K562 (cell line): ENCODE measurements around the gene AHCYL2. TPM values are rescaled to one million over a fixed set of nuclear protein-coding genes. Genes with fewer than 3 reads are reported as not detected.

ENCODE experiments used
- ATAC-seq: fragments of 200-7000 bp; cut with Tn5 transposase; 3 replicates; pipeline ENCODE4 v1.9.1; 2020; ENCODE audit warnings: moderate library complexity
- BruUV-seq: library from RNA; stranded (reverse); fragments of 400-500 nt; replicated peaks from 2 replicates; lab custom pipeline; 2021; lab: Mats Ljungman, UMichigan
- CTCF ChIA-PET: fragments of 300-600 bp; formaldehyde crosslinking; extraction: SDS; loops from one replicate; lab custom pipeline; 2021; ENCODE audit warnings: low intra/inter-chr PET ratio; lab: Yijun Ruan, JAX
- POLR2A ChIA-PET: fragments of 300-600, 350-650 bp; sonication (Branson Sonifier 250); formaldehyde crosslinking; extraction: SDS; loops from one replicate; lab custom pipeline; 2021; ENCODE audit warnings: antibody characterized with exemption, inconsistent platforms; lab: Yijun Ruan, JAX
- DNase-seq, 4 experiments: peaks; one replicate each; pipeline versions ENCODE4 v3.0.0 to v3.0.0-alpha.2; 2011 to 2018; ENCODE audit warnings: low spot score in 3 of 4, mixed read lengths in 3 of 4; ENCODE audit errors: extremely low read depth in 1 of 4
- FAIRE-seq: peaks from 2 replicates; lab custom pipeline; 2011; peaks lifted over from hg19 to GRCh38; lab: Jason Lieb, UNC
- H2AFZ ChIP-seq: 2 replicates; pipeline ENCODE4 v1.6.0; 2011; ENCODE audit warnings: low read depth, low read length, control low read depth, inconsistent platforms
- H3K27ac ChIP-seq: fragments of 200-600 bp; 3 replicates; pipeline ENCODE4 v1.8.0; 2011; ENCODE audit warnings: low read depth, mild to moderate bottlenecking, control low read depth, inconsistent platforms, low read length, moderate library complexity, mixed read lengths; ENCODE audit errors: extremely low read depth
- H3K27me3 ChIP-seq, 2 experiments: fragments of 300-600 bp in 1 of 2; 2 replicates in 1 of 2; 3 replicates in 1 of 2; pipeline versions ENCODE4 v1.6.0 to v1.8.0; 2011; ENCODE audit warnings: inconsistent platforms in 2 of 2, low read length in 2 of 2, mild to moderate bottlenecking in 1 of 2, mixed read lengths in 1 of 2, moderate library complexity in 1 of 2; ENCODE audit not compliant: control insufficient read depth in 2 of 2, insufficient read depth in 2 of 2
- H3K36me3 ChIP-seq: fragments of 300-600 bp; 3 replicates; pipeline ENCODE4 v1.8.0; 2011; ENCODE audit warnings: mild to moderate bottlenecking, low read length, inconsistent platforms; ENCODE audit not compliant: control insufficient read depth, insufficient read depth
- H3K4me1 ChIP-seq, 2 experiments: fragments of 200-600 bp in 1 of 2; replicated peaks in 1 of 2; 2 replicates in 1 of 2; 3 replicates in 1 of 2; pipeline versions ENCODE4 v1.5.1 to v1.8.0; 2011; ENCODE audit warnings: inconsistent platforms in 2 of 2, low read length in 2 of 2, mild to moderate bottlenecking in 1 of 2, mixed read lengths in 1 of 2, moderate library complexity in 1 of 2; ENCODE audit not compliant: control insufficient read depth in 2 of 2, insufficient read depth in 2 of 2
- H3K4me2 ChIP-seq: 2 replicates; pipeline ENCODE4 v1.6.1; 2011; ENCODE audit warnings: low read length, control low read depth, inconsistent platforms, mixed read lengths; ENCODE audit not compliant: insufficient read depth
- H3K4me3 ChIP-seq: fragments of 200-600 bp; sonication (generic), shearing (Covaris generic); 2 replicates; pipeline ENCODE4 v1.5.1; 2016; ENCODE audit warnings: control low read depth, inconsistent platforms
- H3K79me2 ChIP-seq: fragments of 200-600 bp; 3 replicates; pipeline ENCODE4 v1.8.0; 2011; ENCODE audit warnings: low read length, inconsistent platforms; ENCODE audit not compliant: control insufficient read depth, insufficient read depth
- H3K9ac ChIP-seq, 2 experiments: 2 replicates each; pipeline versions ENCODE4 v1.6.0 to v1.6.1; 2011; ENCODE audit warnings: low read depth in 2 of 2, low read length in 2 of 2, control low read depth in 1 of 2, inconsistent platforms in 1 of 2, mild to moderate bottlenecking in 1 of 2, mixed read lengths in 1 of 2; ENCODE audit not compliant: insufficient read depth in 1 of 2
- H3K9me1 ChIP-seq: one replicate; pipeline ENCODE4 v1.6.0; 2011; ENCODE audit warnings: inconsistent platforms, mild to moderate bottlenecking, low read length, moderate library complexity; ENCODE audit not compliant: control insufficient read depth, insufficient read depth
- H3K9me3 ChIP-seq: replicated peaks from 2 replicates; pipeline ENCODE4 v1.5.1; 2011; ENCODE audit warnings: low read depth, low read length, inconsistent platforms; ENCODE audit not compliant: control insufficient read depth, insufficient read depth
- H4K20me1 ChIP-seq: replicated peaks from 2 replicates; pipeline ENCODE4 v1.6.1; 2011; ENCODE audit warnings: low read length, inconsistent platforms, mixed read lengths; ENCODE audit not compliant: control insufficient read depth, insufficient read depth
- CBX3 ChIP-seq, 2 experiments: IDR thresholded peaks; 1 replicate in 1 of 2; 2 replicates in 1 of 2; pipeline ENCODE4 v1.6.1; 2012; ENCODE audit warnings: inconsistent platforms in 2 of 2, low read length in 2 of 2, borderline replicate concordance in 1 of 2, control low read depth in 1 of 2
- MBD1 ChIP-seq: fragments of 250-450 bp; sonication (Bioruptor Pico); IDR thresholded peaks from 2 replicates; pipeline ENCODE4 v1.8.0; 2022; ENCODE audit warnings: inconsistent platforms
- ZNF124 ChIP-seq: sonication (generic); formaldehyde crosslinking; IDR thresholded peaks from 2 replicates; pipeline ENCODE4 v1.8.1; 2022; ENCODE audit warnings: missing genetic modification reagents
- ZNF184 ChIP-seq: sonication (generic); formaldehyde crosslinking; IDR thresholded peaks from 2 replicates; pipeline ENCODE4 v1.5.0; 2020; ENCODE audit warnings: missing genetic modification reagents
- WGBS: fragments of 100-300 bp; shearing (Covaris generic); methylation state at CpG from one replicate; pipeline ENCODE4 v1.1.6; 2016; ENCODE audit warnings: low coverage, mixed read lengths; ENCODE audit not compliant: insufficient coverage; ENCODE audit errors: missing lambda C conversion rate; 5-methylcytosine and 5-hydroxymethylcytosine counted together
- in situ Hi-C: fragments of 300-500 bp; cut with MboI; formaldehyde crosslinking; loops from 4 replicates; pipeline ENCODE4 v1.15.0; 2018; ENCODE audit warnings: inconsistent platforms, mixed read lengths
- intact Hi-C: fragments of 100-400 bp; cut with micrococcal nuclease; formaldehyde crosslinking; loops from 2 replicates; pipeline ENCODE4 v1.14.2; 2022
- polyA plus RNA-seq, 8 experiments: library from polyadenylated mRNA; depleted of rRNA in 4 of 8; stranded (reverse) in 5 of 8; unstranded in 3 of 8; fragments of >200 nt; fragmentation: Nextera tagmentation in 2 of 8; fragmentation: Illumina TruSeq in 1 of 8; extraction: Ambion mirVana in 2 of 8; extraction: Trizol in 1 of 8; gene quantifications; 2 replicates each; pipeline versions ENCODE4 v1.2.1 to v1.2.3, GENCODE V29; 2011 to 2014; ENCODE audit warnings: inconsistent platforms in 1 of 8, missing spikeins in 1 of 8
- total RNA-seq, 7 experiments: library from RNA; depleted of rRNA in 6 of 7; stranded (reverse); fragments of >200 nt in 6 of 7; fragmentation: Illumina TruSeq in 2 of 7; extraction: Trizol in 2 of 7; gene quantifications; 2 replicates each; pipeline versions ENCODE4 v1.2.1 to v1.2.3, GENCODE V29; 2011 to 2021; ENCODE audit warnings: low replicate concordance in 1 of 7

Gene AHCYL2
- total and polyA plus RNA-seq, 9 of the 15 experiments (the other 6 are each of a cell fraction or from before 2014, with no cell fraction given) = 0.93 to 10.5 (median 5.2) TPM

GRCh38 chr7:129412501-129412900, 187.7 kb downstream of the AHCYL2 start:
- in situ Hi-C loops = no loop called here
- no peaks in the 10 kb centered on the region for H3K4me1 ChIP-seq
- no peak for DNase-seq
- H2AFZ ChIP-seq = no peak overlapping the region
- no peaks in the 10 kb centered on the region for H3K79me2 ChIP-seq
- peaks cover 3% of the 10 kb centered on the region for H3K9me3 ChIP-seq
- intact Hi-C loops = no loop called here
- ChIA-PET POLR2A (interaction anchor here (0.7 kb wide), 1 partner anchor 84 kb away, joined by 3 read pairs; no protein-coding TSS in a partner anchor), CTCF (no interaction called here)
- H3K36me3 ChIP-seq = no peaks in the 10 kb centered on the region
- H3K9ac ChIP-seq = no peak overlapping the region
- 71% methylated on average over 4 of the region's 4 CpGs for WGBS
- TF ChIP-seq MBD1 (CRISPR knock-in tag) (no peak), CBX3 (IDR thresholded peaks at IDR 0.05; ENCODE audit: borderline replicate concordance in 1 of 2, low read length in 2 of 2) (0 out of 3 replicates have a peak, but pooled peaks of 1 of the 2 experiments have one; percentile 25), ZNF184 (CRISPR knock-in tag) (peak; percentile 82), ZNF124 (CRISPR knock-in tag) (0 out of 2 replicates have a peak, but pooled peaks have one; percentile 28)
- FAIRE-seq = no peak
- H3K4me3 ChIP-seq = no peak overlapping the region
- H3K27ac ChIP-seq = no peak overlapping the region
- H3K27me3 ChIP-seq = no peaks in the 10 kb centered on the region
- BruUV-seq = no TSS peak
- no peaks in the 10 kb centered on the region for H3K9me1 ChIP-seq
- H4K20me1 ChIP-seq = no peaks in the 10 kb centered on the region
- H3K4me2 ChIP-seq = no peak overlapping the region
- no peak for ATAC-seq
